ENCODE results near the gene KMT2C.
A peak's percentile ranks its signal among the peaks of the same experiment; 100 is the strongest.
"Not testable (repeated sequence)": the region's sequence is repeated elsewhere in the genome, so short reads cannot be mapped to it uniquely, and the experiment has no call there.

Gene KMT2C

DNA sequence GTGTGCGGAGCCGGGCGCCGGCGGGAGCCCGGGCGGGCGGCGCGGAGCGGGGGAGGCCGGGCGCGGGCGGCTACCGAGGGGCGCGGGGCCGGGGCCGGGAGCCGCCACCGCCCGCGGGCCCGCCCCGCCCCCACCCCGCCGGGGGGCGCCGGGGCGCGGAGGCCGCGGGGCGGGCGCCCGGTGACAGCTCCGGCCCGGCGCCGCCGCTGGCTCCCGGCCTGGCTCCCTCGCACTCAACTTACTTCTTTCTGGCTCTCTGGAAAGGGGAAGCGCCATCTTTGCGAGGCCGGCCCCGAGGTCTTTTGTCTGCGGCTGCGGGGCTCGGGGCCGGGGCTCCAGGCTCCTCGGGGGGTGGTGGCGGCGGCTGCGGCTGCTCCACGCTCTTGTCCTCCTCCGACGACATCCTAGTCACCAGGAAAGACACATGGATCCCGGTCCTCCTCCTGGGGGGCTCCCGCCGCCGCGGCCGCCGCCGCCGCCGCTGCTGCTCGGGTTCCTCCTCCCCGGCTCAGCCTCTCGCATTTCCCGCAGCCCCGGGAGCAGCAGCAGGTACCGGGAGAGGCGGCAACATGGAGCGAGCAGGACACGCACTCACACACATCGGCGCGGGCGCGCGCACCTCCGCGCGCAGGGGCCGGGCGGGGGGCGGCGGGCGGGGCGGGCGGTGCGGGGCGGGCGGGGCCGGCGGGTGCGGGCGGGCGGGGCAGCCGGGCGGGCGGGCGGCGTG lies at the start of gene KMT2C:
KMT2C (minus strand) TSS at position 620 of the 727 bp plus-strand sequence; CDS start at position 403, 217 bp downstream.
- no peak for DNase-seq

DNA sequence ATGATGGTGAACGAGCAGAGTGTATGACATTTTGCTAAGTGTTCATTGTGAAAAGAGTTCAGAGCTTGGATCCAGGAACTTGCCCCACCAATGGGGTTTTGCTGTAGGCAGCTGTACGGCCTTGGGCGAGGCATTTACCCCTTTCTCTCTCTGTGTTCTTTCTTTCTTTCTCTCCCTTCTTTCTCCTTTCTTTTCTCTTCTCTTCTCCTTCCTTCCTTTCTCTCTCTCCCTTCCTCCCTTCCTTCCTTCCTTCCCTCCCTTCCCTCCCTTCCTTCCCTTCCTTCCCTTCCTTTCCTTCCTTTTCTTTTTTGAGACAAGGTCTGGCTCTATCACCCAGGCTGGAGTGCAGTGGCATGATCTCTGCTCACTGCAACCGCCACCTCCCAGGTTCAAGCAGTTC lies 45.3 kb upstream of the KMT2C start:
- no peak for DNase-seq

DNA sequence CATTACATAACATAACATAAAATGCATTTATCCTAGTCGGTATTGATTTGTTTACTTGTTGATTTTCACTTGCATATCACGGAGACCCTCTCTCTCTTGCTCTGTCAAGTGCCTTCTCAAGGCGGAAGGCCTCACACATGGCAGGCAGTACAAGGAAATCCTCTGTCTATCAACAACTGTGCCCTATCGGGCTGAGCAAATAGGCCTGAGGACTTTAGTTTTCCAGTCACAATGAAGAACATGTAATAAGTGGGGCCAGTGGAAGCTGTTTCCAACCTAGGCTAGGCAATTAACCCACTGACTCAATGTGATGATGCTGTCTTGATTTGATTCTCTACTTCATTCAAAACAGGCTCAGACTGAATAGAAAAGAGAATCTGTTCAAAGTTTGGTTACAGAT lies 44.9 kb upstream of the KMT2C start:
- no peak for DNase-seq

DNA sequence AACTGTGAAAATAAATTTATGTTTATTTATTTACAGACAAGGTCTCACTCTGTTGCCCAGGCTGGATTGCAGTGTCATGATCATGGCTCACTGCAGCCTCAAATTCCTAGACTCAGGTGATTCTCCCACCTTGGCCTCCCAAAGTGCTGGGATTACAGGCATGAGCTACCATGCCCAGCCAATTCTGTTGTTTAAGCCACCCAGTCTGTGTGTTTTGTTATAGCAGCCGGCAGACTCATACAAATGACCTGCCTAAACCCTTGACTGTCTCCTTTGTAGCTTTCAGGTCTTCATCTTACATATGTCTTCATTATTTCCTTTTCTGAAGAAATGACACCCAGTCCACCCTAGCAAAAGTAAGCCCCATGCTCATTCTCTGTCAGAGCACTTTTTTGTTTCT lies 43.8 kb upstream of the KMT2C start:
- DNase-seq, result no peak

DNA sequence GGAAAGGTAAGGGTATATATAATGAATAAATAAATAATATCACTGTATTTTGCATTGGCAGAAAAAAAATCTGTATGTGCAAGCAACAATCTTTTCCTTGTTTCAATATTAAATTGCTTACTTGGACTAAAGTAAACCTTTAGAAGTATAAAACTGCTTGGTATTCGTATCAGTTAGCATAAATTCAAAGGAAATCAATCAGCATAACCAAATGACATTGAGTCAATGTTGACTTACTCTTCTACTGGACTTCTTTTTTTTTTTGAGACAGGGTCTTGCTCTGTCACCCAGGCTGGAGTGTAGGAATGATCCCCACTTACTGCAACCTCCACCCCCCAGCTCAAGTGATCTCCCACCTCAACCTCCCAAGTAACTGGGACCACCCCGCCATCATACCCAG lies 42.3 kb upstream of the KMT2C start:
- no peak for DNase-seq

DNA sequence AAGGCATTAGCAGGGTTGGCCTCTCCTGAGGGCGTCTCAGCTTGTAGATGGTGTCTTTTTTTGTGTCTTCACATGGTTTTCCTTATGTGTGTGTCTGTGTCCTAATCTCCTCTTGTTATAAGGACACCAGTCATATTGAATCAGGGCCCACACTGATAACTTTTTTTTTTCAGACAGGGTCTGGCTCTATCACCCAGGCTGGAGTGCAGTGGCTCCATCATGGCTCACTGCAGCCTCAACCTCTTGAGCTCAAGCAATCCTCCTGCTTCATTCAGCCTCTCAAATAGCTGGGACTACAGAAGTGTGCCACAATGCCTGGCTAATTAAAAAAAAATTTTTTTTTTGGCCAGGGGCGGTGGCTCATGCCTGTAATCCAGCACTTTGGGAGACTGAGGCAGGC lies 41.3 kb upstream of the KMT2C start:
- no peak for DNase-seq

DNA sequence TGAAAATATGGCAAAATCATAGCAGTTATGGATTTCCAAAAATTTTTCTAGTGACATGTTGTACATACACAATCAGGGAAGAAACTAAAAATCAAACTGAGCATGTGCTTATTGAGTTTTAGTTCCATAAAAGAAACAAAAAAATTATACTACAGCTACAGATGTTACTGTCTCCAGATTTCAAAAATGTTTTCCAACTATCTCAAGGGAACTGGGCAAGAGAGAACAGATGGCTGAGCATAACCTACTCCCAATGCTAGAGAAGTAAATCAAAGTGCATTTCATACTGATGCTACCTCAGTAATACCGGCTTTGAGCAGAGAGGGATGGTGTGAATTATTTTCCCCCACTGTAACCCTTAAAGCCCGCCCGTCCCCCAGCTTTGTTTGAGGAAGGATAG lies 40.7 kb upstream of the KMT2C start:
- no peak for DNase-seq

DNA sequence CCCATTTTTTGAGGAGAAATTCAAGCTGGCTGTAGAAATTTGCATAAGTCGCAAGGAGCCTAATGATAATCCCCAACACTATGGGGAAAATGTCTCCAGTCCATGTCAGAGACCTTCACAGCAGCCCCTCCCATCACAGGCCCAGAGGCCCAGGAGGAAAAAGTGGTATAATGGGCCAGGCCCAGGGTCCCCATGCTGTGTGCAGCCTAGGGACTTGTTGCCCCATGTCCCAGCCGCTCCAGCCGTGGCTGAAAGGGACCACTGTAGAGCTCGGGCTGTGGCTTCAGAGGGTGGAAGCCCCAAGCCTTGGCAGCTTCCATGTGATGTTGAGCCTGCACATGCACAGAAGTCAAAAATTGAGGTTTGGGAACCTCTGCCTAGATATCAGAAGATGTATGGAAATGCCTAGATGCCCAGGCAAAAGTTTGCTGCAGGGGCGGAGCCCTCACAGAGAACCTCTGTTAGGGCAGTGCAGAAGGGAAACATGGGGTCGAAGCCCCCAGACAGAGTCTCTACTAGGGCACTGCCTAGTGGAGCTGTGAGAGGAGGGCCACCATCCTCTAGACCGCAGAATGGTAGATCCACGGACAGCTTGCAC lies 35.3 kb upstream of the KMT2C start:
- not testable (repeated sequence) for DNase-seq

DNA sequence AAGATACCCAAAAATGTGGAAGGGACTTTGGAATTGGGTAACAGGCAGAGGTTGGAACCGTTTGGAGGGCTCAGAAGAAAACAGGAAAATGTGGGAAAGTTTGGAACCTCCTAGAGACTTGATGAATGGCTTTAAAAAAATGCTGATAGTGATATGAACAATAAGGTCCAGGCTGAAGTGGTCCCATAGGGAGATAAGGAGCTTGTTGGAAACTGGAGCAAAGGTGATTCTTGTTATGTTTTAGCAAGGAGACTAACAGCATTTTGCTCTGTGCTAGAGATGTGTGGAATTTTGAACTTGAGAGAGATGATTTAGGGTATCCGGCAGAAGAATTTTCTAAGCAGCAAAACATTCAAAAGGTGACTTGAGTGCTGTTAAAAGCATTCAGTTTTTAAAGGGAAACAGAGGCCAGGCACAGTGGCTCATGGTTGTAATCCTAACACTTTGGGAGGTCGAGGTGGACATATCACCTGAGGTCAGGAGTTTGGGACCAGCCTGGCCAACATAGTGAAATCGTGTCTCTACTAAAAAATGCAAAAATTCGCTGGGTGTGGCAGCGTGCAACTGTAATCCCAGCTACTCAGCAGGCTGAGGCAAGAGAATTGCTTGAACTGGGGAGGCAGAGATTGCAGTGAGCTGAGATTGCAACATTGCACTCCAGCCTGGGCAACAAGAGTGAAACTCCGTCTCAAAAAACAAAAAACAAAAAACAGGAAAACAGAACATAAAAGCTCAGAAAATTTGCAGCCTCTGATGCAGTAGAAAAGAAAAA lies 34.6 kb upstream of the KMT2C start:
- not testable (repeated sequence) for DNase-seq

DNA sequence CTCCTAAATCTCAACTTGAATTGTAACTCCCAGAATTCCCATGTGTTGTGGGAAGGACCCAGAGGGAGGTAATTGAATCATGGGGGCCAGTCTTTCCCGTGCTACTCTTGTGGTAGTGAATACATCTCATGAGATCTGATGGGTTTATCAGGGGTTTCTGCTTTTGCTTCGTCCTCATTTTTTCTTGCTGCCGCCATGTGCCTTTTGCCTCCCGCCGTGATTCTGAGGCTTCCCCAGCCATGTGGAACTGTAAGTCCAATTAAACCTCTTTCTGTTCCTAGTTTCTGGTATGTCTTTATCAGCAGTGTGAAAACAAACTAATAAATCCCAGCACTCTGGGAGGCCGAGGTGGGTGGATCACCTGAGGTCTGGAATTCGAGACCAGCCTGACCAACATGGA lies 33.8 kb upstream of the KMT2C start:
- DNase-seq, result not testable (repeated sequence)

DNA sequence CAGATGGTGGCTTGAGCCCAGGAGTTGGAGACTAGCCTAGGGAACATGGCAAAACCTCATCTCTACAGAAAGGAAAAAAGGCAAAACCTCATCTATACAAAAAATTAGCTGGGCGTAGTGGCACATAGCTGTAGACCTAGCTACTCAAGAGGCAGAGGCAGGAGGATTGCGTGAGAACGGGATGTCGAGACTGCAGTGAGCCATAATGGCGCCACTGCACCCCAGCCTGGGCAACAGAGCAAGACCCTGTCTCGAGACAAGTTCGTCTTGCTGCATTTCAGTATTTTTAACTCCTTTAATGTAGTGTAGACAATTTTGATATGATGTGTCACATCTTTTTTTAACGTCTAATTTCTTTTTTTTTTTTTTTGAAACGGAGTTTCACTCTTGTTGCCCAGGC lies 31.4 kb upstream of the KMT2C start:
- no peak for DNase-seq

DNA sequence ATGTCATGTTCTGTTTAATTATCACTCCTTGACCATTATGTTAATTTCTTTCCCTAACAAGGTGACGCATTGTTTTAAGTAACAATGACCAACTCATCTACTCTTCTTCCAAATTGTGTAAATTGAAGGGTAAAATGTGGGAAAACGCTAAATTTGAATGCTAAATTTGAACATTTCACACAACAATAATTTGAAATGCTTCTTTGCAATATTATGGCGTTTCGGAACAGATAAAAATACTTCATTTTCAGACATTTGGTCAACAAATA lies 29.2 kb upstream of the KMT2C start:
- no peak for DNase-seq

DNA sequence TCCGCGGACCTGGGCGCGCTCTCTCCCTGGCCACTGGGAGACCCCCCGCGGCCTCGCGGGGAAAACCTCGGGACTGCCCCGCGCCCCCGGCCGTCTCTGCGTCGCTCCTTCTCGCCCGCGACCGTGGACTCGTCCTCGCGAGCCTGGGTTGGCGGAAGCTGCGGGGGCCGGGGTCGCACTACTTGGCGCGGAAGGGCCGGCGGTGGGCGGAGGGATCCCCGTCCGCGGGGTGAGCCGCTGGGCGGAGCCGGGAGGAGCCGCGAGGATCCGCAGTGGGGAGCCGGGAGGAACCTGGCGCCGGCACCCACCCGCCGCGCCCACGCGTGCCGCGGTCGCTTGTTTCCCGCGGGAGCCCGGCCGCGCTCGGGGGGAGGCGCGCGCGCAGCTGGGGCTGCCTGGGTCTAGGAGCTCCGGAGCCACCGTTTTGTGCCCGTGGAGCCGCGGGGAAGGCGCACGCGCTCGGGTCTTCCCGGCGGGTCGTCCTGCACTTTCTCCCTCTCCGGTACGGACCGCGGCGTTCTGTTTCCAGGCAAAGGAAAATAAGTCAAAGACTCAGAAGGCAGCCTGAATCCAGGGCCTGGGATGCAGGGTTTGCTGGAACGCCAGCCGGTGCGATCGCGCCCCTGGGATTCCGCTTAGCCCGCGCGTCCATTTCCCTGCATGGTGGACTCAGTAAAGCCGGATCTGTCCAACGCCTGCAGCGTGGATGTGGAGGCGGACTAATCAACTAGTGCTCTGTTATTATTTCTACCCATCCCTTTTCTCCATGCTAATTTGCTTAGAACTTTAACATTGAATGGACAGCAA lies 28.7 kb upstream of the KMT2C start:
- DNase-seq, result peak; percentile 77

DNA sequence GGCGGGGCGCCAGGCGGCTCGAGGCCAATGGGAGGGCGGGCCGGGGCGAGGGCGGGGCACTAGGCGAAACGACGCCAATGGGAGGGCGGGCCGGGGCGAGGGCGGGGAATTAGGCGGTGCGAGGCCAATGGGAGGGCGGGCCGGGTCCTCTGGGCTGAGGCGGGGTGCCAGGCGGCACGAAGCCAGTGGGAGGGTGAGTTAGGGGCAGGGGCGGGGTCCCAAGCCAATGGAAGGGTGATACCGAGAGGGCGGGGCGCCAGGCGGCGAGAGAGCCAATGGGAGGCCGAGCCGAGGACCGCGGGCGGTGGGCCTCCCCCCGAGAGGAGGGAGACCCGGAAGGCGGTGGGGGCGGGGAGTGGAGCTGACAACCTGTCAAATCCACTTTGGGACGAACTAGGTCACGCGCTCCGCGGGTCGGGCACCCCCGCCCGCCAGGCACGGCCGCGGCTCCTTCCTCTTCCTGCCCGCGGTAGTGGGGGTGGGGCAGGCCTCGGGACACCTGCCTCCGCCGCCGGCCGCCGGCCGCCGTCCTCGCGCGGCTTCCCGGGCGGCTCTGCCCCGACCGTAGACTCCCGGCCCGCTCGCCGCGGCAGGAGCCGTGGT lies 28.0 kb upstream of the KMT2C start:
- peak; percentile 98 for DNase-seq

DNA sequence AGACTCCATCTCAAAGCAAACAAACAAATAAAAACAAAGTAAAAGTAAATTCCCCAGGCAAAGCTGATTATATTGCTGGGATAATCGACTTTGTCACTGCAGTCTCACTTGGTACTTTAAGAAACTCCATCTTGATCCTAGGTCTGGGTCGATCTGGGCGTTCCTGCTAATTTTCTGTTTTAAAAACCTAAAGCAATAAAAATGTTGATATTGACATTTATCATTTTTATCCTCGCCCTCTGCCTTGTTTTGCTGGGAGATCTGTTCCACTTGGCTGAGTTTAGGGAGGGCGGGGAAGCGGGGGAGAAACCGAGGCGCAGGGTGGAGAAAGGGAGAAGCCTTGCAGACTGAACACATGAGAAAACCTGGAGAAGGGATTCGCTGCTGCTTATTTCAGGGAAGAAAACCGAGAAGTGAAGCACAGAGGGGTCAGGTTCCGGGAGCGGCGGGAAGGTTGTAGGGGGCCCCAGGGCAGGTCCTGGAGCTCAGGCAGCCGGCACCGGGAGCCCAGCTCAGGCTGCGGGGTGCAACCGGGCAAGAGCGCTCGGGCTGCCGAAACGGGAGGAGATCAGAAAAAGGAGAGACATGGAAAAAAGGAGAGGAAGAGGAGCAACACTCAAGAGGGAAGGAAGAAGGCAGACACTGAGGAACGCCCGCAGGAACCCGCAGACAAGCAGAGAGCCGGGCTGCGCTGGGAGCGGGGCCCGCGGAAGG lies 27.3 kb upstream of the KMT2C start:
- no peak for DNase-seq

DNA sequence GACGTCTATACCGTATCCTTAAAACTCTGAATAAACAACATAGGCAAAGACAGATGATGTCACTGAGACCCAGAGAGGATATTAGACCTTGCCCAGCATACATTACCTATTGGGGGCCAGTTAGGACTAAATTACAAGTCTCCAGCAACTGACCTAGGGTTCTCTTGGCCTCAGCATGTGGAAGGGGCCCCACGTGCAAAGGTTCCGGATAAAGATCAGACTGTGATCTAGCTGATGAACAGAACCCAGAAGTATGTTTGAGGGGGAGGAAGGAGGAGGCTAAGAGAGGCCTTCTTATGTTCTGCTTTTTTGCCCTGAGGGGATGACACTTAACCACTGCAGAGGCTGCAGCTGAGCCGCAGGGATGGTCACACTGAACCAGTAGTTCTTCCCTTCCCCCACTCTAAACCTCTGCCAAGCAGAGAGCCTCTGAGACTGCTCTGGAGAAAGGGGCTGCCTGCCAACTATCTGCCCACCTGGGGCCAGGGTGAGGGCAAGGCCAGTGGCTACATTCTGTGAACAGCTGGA lies 24.0 kb upstream of the KMT2C start:
- no peak for DNase-seq

DNA sequence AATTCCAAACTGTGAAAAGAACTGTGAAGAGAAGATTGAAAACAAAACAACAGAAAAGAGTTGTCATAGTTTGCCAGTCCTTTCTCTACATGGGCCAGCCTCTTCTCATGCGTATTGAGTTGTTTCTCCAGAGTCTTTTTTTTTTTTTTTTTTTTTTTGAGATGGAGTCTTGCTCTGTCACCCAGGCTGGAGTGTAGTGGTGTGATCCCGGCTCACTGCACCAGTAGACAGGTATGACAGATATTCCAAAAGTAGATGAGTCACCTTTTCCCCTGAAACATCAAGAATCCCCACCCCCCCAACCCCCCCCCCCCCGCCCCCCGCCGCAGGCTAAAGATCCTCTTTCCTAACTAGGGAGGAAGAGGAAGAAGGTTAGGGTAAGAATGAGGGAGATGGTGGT lies 15.6 kb upstream of the KMT2C start:
- no peak for DNase-seq

DNA sequence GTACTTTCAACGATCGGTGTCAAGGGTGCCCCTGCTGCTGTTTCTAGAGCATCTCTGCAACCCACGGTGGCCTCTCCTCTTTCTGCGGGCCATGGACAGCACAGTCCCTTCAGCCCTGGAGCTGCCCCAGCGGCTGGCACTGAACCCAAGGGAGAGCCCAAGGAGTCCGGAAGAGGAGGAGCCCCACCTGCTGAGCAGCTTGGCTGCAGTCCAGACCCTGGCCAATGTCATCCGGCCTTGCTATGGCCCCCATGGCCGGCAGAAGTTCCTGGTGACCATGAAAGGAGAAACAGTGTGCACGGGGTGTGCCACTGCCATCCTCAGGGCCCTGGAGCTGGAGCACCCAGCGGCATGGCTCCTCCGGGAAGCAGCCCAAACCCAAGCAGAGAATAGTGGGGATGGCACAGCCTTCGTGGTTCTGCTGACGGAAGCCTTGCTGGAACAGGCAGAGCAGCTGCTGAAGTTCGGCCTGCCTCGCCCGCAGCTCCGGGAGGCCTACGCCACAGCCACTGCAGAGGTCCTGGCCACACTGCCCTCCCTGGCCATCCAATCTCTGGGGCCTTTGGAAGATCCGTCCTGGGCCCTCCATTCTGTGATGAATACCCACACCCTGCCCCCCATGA lies 9.7 kb upstream of the KMT2C start:
- not testable (repeated sequence) for DNase-seq

DNA sequence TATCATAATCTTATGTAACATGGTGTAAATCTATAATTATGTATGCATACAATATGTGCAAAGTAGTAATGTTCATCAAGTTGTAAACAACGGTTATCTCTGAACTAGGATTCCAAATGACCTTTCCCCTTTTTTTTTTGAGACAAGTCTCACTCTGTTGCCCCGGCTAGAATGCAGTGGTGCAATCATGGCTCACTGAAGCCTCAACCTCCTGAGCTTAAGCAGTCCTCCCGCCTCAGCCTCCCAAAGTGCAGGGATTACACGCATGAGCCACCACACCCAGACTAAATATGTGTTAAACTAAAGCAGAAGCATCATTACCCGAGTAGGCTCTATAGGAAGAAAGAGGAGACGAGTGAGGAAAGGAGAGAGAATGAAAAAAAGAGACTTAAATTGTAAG lies 7.8 kb upstream of the KMT2C start:
- no peak for DNase-seq

DNA sequence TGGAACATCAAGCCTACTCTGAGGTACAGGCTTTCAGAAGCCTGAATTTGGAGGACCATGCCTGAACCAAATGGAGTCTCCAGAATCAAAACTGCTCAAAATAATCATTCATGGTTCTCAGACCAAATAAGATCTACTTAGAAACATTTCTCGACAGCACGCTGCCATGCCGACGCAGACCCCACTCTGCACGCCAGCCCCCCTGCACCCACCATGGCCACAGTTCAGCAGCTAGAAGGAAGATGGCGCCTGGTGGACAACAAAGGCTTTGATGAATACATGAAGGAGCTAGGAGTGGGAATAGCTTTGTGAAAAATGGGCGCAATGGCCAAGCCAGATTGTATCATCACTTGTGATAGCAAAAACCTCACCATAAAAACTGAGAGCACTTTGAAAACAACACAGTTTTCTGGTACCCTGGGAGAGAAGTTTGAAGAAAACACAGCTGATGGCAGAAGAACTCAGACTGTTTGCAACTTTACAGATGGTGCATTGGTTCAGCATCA lies 6.6 kb upstream of the KMT2C start:
- no peak for DNase-seq

DNA sequence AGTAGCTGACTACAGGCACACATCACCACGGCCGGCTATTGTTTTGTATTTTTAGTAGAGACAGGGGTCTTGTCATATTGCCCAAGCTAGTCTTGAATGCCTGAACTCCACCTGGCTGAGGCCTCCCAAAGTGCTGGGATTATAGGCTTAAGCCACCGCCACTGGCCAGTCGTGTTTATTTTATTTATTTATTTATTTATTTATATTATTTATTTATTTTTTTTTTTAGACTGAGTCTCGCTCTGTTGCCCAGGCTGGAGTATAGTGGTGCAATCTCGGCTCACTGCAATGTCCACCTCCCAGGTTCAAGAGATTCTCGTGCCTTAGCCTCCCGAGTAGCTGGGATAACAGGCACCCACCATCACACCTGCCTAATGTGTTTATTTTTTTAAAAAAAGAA lies 6.0 kb upstream of the KMT2C start:
- not testable (repeated sequence) for DNase-seq

Measured in T1000 (cell line).